ENCODE results near the gene SASH1.

Gene SASH1

GRCh38 chr6:148416330-148416965 is 73.8 kb downstream of the SASH1 start:
- ChIA-PET POLR2A (no interaction called here), CTCF (no interaction called here)
- TF ChIP-seq SP1 (IDR thresholded peaks at IDR 0.05) (no peak), FOXA1 (IDR thresholded peaks at IDR 0.05) (no peak), ZNF384 (IDR thresholded peaks at IDR 0.05) (no peak), FOXM1 (IDR thresholded peaks at IDR 0.05; ENCODE audit: borderline replicate concordance) (no peak), ELF4 (IDR thresholded peaks at IDR 0.05) (no peak), HDGF (IDR thresholded peaks at IDR 0.05; ENCODE audit: borderline replicate concordance) (no peak), NFRKB (IDR thresholded peaks at IDR 0.05) (no peak), BHLHE40 (IDR thresholded peaks at IDR 0.05; ENCODE audit: borderline replicate concordance) (no peak), SUZ12 (IDR thresholded peaks at IDR 0.05) (no peak), L3MBTL2 (conservative IDR thresholded peaks at IDR 0.05) (no peak), LEF1 (IDR thresholded peaks at IDR 0.05; ENCODE audit: borderline replicate concordance) (no peak), TARDBP (IDR thresholded peaks at IDR 0.05) (no peak), FOXK2 (IDR thresholded peaks at IDR 0.05) (no peak), ARNT (IDR thresholded peaks at IDR 0.05) (no peak), CTBP1 (IDR thresholded peaks at IDR 0.05; ENCODE audit: borderline replicate concordance) (no peak)
- TF ChIP-seq, protein P1, sequence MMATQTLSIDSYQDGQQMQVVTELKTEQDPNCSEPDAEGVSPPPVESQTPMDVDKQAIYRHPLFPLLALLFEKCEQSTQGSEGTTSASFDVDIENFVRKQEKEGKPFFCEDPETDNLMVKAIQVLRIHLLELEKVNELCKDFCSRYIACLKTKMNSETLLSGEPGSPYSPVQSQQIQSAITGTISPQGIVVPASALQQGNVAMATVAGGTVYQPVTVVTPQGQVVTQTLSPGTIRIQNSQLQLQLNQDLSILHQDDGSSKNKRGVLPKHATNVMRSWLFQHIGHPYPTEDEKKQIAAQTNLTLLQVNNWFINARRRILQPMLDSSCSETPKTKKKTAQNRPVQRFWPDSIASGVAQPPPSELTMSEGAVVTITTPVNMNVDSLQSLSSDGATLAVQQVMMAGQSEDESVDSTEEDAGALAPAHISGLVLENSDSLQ (IDR thresholded peaks at IDR 0.05) = no peak
- DNase-seq (ENCODE audit: extremely low spot score) = no peak

- no peak for DNase-seq (ENCODE audit: extremely low spot score)
- ChIA-PET POLR2A (no interaction called here), CTCF (no interaction called here)
- TF ChIP-seq FOXK2 (IDR thresholded peaks at IDR 0.05) = no peak
- no peak for TF ChIP-seq L3MBTL2 (conservative IDR thresholded peaks at IDR 0.05)
- no peak for TF ChIP-seq TARDBP (IDR thresholded peaks at IDR 0.05)
- TF ChIP-seq NFRKB (IDR thresholded peaks at IDR 0.05) = no peak
- TF ChIP-seq FOXM1 (IDR thresholded peaks at IDR 0.05; ENCODE audit: borderline replicate concordance) = no peak
- TF ChIP-seq SP1 (IDR thresholded peaks at IDR 0.05) = no peak
Measured at GRCh38 chr6:148417045-148417444, 74.4 kb downstream of the SASH1 start.

GRCh38 chr6:148419430-148419829 is 76.8 kb downstream of the SASH1 start:
- ChIA-PET POLR2A (no interaction called here), CTCF (no interaction called here)
- TF ChIP-seq SP1 (IDR thresholded peaks at IDR 0.05) (no peak), L3MBTL2 (conservative IDR thresholded peaks at IDR 0.05) (no peak), NFRKB (IDR thresholded peaks at IDR 0.05) (no peak), CTBP1 (IDR thresholded peaks at IDR 0.05; ENCODE audit: borderline replicate concordance) (no peak), HDGF (IDR thresholded peaks at IDR 0.05; ENCODE audit: borderline replicate concordance) (no peak)
- TF ChIP-seq, protein P1 (IDR thresholded peaks at IDR 0.05) = no peak
- no peak for DNase-seq (ENCODE audit: extremely low spot score)

DNA sequence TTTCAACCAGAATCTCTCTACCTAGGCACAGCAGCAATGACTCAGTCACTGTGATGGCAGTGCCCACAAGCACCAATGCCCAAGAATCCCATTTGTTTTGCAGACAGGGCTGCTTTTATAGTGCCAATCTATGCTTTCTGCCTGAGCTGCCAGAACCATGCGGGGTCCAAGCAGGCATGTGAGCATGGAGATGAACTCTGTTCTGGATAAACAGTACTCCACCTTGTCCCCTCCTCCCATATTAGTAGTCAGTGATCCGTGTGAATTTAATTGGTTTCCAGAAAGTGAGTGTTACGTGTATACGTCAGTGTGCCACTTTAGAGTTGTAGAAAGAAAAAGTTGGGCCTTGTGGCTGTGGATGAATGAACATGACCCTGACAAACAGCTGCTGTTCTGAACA is 79.4 kb downstream of the SASH1 start:
- ChIA-PET POLR2A (no interaction called here), CTCF (no interaction called here)
- DNase-seq (ENCODE audit: extremely low spot score) = no peak
- no peak for TF ChIP-seq FOXK2 (IDR thresholded peaks at IDR 0.05)
- TF ChIP-seq ELF4 (IDR thresholded peaks at IDR 0.05) = no peak
- no peak for TF ChIP-seq CTBP1 (IDR thresholded peaks at IDR 0.05; ENCODE audit: borderline replicate concordance)
- TF ChIP-seq FOXM1 (IDR thresholded peaks at IDR 0.05; ENCODE audit: borderline replicate concordance) = no peak
- no peak for TF ChIP-seq NFRKB (IDR thresholded peaks at IDR 0.05)
- TF ChIP-seq TARDBP (IDR thresholded peaks at IDR 0.05) = no peak
- no peak for TF ChIP-seq FOXA1 (IDR thresholded peaks at IDR 0.05)
- TF ChIP-seq BHLHE40 (IDR thresholded peaks at IDR 0.05; ENCODE audit: borderline replicate concordance) = no peak
- TF ChIP-seq, protein P1 (IDR thresholded peaks at IDR 0.05) = no peak
- no peak for TF ChIP-seq L3MBTL2 (conservative IDR thresholded peaks at IDR 0.05)
- no peak for TF ChIP-seq ARNT (IDR thresholded peaks at IDR 0.05)
- TF ChIP-seq SUZ12 (IDR thresholded peaks at IDR 0.05) = no peak
- TF ChIP-seq ZNF384 (IDR thresholded peaks at IDR 0.05) = no peak
- no peak for TF ChIP-seq HDGF (IDR thresholded peaks at IDR 0.05; ENCODE audit: borderline replicate concordance)
- TF ChIP-seq SP1 (IDR thresholded peaks at IDR 0.05) = no peak
- no peak for TF ChIP-seq LEF1 (IDR thresholded peaks at IDR 0.05; ENCODE audit: borderline replicate concordance)

DNA sequence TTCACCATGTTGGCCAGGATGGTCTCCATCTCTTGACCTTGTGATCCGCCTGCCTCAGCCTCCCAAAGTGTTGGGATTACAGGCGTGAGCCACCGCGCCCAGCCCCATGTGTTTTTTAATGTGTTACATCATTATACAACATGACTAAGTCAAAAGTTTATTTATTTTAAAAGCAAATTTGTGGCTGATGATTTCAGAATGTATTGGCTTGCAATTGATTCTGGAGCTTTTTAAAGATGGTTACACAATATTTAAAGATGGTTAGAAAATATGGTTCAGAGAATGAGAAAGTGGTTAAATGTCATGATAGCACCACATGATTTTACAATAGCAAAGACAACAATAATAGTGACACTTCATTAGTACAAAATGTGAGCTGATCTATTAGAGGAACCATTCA is 80.5 kb downstream of the SASH1 start:
- POLR2A ChIA-PET = no interaction called here
- TF ChIP-seq HDGF (IDR thresholded peaks at IDR 0.05; ENCODE audit: borderline replicate concordance) (no peak), SUZ12 (IDR thresholded peaks at IDR 0.05) (no peak), FOXM1 (IDR thresholded peaks at IDR 0.05; ENCODE audit: borderline replicate concordance) (no peak), BHLHE40 (IDR thresholded peaks at IDR 0.05; ENCODE audit: borderline replicate concordance) (no peak), ARNT (IDR thresholded peaks at IDR 0.05) (no peak), FOXK2 (IDR thresholded peaks at IDR 0.05) (no peak), CTBP1 (IDR thresholded peaks at IDR 0.05; ENCODE audit: borderline replicate concordance) (no peak), TARDBP (IDR thresholded peaks at IDR 0.05) (no peak), L3MBTL2 (conservative IDR thresholded peaks at IDR 0.05) (no peak), ELF4 (IDR thresholded peaks at IDR 0.05) (no peak)
- TF ChIP-seq, protein P1 (IDR thresholded peaks at IDR 0.05) = no peak
- DNase-seq (ENCODE audit: extremely low spot score) = no peak
- CTCF ChIA-PET = no interaction called here
